HG03135 (cell line): ENCODE results near the gene PICALM.
"Not testable (repeated sequence)": the region's sequence is repeated elsewhere in the genome, so short reads cannot be mapped to it uniquely, and the experiment has no call there.

Experiments used
- ATAC-seq: cut with Tn5 transposase; IDR thresholded peaks from one replicate; pipeline ENCODE4 v1.9.1; 2021; ENCODE audit warnings: mild to moderate bottlenecking, moderate library complexity; ENCODE audit not compliant: unreplicated experiment

The PICALM gene, protein sequence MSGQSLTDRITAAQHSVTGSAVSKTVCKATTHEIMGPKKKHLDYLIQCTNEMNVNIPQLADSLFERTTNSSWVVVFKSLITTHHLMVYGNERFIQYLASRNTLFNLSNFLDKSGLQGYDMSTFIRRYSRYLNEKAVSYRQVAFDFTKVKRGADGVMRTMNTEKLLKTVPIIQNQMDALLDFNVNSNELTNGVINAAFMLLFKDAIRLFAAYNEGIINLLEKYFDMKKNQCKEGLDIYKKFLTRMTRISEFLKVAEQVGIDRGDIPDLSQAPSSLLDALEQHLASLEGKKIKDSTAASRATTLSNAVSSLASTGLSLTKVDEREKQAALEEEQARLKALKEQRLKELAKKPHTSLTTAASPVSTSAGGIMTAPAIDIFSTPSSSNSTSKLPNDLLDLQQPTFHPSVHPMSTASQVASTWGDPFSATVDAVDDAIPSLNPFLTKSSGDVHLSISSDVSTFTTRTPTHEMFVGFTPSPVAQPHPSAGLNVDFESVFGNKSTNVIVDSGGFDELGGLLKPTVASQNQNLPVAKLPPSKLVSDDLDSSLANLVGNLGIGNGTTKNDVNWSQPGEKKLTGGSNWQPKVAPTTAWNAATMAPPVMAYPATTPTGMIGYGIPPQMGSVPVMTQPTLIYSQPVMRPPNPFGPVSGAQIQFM

DNA sequence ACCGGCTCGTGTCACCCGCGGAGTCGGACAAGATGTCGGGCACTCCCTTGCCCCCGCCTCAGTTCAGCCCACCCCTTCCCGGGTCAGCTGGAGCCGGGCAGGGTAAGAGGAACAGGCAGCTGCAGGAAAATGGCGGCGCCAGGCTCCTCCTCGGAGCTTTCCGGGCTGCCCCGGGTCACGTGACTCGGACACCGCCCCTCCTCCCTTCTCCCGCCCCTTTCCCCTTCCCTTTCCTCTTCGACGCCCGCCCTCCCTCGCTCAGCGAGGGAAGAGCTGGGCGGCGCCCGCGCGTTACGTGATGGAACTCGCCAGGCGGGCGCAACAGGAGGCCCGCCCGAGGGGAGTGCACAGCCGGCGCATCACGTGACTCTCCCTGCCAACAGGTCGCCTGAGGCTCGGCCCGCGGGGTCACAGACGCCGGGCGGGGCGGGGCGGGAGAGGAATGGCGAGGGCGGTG lies at the start of gene PICALM:
TSS of gene PICALM (minus strand) at position 134 of the 457 bp plus-strand sequence. CDS start 304 bp downstream, outside the sequence.
- ATAC-seq: peak; percentile 86

DNA sequence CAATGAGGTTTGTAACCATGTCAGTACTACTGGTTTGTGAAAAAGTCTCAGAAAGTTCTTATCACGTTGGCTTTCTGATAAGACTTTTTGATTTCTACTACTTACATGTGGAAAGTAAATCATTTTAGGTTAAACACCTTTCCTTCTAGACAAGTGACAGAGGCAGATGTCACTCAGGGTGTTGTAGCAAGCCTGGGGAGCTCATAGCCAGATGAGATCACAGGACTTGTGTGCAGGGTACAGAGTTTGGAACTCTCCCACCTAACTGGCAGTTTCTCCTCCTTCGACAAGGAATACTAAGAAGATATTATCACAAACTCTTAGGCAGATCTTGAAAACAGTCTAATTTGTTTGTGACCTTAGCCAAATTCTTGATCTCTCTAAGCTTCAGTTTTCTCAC lies 49.4 kb upstream of the PICALM start:
- ATAC-seq: no peak

DNA sequence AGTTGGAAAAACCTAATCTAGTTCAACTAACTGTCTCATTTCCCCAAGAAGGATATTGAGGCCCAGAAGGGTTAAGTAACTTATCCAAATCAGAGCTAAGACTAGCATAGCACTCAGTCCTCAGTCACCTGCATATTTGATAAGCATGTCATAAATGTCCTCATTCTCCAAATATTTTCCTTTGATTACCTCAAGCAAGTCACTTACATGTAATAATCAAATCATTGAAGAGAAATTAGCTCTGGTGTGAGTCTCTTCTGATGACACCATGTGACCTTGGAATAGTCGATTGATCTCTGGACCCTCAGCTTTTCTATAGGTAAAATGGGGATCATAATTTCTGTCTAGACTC lies 48.8 kb upstream of the PICALM start:
- no peak for ATAC-seq

DNA sequence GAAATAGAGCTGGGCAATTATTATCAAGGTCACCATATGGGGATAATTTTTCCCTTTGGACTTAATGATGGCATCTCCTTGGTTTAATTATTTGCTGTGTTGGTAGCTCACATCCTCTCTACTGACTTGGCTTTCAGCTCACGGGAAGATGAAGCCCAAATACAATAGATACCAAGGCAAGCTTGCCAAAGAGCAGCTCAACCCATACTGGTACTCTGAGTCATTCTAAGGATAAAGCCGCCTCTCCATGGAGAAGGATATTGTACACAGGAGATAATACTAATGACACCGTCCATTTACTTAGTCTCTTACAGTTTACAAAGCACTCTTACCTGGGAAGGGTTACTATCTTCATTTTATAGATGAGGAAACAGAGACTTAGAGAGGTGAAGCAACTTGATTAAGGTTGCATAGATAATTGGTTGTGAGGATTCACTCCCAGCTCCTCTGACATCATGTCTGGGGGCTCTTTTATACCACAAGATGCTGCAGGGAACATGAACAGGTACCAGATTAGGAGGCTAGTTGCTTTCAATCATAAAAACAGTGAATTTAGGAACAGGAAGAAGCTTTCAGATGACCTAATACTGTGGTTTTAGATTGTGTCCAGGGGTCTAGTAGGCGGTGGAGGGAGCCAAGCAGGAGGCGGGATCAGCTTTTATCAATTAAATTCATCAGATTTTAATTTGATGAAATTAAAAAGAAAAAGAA lies 48.3 kb upstream of the PICALM start:
- ATAC-seq: no peak

DNA sequence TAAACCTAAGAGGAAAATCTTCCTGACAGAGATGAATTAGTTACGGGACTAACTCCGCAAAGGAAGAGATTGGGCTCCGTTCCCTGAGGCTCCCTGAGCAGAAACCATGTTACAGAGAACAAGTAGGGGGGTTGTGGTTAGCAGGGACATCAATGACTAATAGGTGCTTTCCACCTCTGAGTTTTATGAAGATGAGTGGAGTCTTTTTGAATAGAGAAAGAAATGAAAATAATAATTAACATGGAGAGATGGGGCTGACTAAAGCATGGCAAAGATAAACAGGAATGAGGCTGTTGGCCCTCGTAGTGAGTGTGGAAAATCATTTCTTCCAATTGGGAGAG lies 47.5 kb upstream of the PICALM start:
- ATAC-seq: peak; percentile 89

DNA sequence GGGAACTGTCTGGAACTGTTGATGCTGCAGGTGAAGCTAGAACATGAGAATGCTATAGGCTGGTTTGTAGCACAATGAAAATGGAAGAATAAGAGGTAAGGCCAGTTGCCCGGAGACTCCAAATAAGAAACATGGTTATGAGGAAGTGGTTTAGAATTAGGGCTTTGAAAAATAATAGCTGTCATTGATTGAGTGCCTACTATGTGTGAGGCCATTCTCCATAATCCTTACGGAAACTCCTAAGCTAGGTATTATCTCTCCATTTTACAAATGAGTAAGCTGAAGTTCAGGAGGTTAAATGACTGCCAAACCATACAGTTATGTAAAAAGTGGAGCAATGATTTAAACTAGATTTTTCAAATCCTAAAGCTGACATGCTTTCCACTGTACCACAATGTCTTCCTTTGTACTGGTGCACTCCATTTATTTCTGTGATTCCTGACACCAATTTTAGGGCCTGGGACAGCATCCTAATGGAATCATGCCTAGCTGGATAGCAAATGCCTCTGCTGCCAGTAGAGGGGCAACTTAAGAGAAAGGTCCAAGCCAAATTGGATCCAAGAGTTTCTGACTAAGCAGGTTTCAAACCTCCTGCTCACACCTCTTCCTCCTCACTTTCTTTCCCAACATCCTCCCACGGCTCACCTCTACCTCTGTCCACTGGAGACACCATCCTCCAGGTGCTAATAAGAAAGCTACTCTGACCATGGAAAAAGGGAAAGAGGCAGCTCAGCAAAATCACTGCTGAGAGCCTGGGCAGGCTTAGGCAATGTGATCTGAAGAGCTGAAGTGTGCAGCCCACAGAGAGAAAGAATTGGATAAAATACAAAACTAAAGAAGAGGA lies 46.9 kb upstream of the PICALM start:
- ATAC-seq: peak; percentile 29

DNA sequence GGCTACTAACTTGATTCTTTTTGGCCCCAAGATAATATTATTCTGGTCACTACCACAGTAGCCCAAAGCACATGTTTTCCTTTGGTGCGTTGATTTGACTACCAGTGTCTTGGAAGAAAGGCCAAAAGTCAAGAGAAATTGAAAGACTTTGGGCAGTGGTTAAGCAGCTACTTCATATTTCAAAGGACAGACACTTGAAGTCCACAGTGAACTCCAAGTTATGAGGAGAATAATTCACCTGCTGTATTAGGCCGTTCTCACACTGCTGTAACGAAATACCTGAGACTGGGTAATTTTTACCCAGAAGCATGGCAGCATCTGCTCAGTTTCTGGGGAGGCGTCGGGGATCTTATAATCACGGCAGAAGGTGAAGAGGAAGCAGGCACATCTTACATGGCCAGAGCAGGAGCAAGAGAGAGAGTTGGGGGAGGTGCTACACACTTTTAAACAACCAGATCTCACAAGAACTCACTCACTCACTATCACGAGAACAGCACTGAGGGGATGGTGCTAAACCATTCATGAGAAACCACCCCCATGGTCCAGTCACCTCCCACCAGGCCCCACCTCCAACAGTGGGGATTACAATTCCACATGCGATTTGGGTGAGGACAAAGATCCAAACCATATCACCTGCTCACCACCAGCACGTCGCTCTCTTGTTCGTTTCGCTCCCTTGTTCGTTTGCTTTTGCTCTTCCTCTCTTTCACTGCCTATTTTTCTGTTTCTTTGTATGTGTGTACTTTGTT lies 40.2 kb upstream of the PICALM start:
- no peak for ATAC-seq

DNA sequence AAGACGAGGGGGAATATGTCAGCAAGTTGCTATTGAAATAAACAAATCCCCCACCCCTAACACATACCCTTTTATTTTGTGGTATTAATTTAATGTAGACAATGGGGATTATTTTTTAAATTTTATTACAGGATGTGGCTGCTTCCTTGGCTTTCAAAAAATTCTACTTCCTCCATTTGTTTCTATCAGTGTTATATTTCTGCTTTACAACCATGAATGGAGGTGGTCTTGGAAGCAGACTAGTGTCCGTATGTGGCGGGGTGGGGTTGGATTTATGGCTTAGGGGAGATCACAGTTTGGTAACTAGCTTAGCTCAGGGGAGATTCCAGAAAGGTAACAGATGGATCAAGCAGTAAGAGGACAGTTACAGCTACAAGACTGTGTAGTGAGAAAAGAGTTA lies 39.3 kb upstream of the PICALM start:
- no peak for ATAC-seq

DNA sequence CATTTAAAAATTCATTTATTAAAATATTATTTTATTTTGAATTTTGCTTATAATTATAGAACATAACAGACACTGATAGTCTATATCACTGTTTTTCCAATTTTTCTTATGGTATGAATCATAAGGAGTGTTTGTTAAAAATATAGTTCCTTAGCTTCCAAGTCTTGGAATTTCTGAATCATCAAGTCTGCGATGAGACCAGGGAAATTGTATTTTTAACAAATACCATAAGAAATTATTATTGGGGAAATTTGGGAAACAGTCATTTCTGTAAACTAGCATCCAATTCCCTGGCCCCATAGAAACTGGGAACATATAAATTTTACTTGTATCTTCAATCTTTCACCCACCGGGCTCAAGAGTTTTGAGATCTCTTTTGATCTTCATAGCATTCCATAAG lies 38.0 kb upstream of the PICALM start:
- ATAC-seq: no peak

DNA sequence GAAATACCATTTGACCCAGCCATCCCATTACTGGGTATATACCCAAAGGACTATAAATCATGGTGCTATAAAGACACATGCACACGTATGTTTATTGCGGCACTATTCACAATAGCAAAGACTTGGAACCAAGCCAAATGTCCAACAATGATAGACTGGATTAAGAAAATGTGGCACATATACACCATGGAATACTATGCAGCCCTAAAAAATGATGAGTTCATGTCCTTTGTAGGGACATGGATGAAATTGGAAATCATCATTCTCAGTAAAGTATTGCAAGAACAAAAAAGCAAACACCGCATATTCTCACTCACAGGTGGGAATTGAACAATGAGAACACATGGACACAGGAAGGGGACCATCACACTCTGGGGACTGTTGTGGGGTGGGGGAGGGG lies 37.1 kb upstream of the PICALM start:
- ATAC-seq: not testable (repeated sequence)

DNA sequence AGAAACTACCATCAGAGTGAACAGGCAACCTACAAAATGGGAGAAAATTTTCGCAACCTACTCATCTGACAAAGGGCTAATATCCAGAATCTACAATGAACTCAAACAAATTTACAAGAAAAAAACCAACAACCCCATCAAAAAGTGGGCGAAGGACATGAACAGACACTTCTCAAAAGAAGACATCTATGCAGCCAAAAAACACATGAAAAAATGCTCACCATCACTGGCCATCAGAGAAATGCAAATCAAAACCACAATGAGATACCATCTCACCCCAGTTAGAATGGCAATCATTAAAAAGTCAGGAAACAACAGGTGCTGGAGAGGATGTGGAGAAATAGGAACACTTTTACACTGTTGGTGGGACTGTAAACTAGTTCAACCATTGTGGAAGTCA lies 36.7 kb upstream of the PICALM start:
- ATAC-seq: not testable (repeated sequence)

DNA sequence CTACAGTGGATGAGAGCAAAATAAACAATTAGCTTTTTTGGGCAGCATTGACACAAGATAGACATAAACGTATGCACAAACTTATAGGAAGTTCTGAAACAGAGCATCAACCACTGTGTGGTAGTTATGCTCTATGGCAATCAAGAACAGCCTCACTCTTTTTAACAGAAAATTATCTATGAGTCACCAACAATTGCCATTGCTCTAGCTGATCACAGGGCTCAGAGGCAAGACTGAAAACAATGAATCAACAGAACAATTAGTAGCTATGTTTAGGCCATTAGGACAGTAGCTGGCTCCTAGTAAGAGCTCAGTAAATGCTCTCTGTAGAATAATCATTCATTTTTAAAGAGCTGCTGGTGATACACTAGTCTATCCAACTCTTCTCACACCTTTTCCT lies 34.9 kb upstream of the PICALM start:
- ATAC-seq: no peak

DNA sequence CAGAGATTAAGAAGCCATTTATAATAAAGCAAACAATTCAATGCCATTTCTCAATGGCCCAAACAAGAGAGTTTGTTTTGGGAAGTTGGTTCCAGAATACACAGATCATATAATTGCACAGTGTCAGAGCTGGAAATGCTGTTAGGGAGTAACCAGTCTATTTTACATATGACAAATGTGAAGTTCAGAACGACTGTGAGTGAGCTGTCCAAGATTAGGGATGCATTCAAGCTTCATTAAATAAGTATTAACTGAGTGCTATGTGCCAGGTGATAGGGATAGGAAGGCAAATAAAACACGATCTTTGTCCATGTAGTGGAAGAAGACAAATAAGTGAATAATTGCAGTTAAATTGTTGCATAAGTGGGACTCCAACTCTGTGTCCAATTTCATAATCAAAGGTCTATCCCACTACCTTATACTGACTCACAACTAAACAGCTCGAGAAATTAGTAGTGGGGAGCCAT lies 33.1 kb upstream of the PICALM start:
- ATAC-seq: no peak

DNA sequence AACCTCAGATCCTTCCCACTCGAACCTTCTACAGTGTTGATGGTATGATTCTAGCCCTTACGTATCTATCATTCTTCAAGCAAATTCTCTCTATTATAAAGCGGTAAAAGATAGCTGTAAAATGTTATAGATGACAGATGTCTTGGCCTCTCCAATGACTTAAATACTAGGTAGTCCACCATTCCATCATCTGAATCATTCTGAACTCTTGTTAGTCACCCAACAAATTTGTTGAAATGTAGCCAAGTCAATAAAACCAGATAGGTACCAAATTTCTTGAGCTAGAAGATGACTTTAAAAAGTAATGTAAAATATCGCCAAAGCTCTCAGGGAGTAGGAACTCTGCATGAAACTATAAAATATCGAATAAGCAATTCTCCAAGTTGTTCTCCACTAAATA lies 32.6 kb upstream of the PICALM start:
- ATAC-seq: no peak

DNA sequence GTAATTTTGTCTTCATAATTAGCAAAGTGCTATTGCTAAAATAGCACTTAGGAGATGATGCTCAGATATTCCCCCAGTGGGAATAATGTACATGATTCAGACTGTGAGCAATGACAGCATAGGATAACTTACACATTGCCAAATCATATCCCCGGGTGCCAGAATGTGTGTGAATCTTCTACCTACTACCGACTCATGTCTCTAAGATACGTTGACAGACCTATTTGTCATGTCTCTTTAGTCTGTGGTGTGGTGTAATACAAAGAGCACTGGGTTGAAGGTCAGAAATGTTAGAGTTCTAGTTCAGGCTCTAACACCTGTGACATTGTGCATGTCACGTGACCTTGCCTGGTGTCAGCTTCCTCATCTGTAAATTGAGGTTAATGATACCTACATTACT lies 31.0 kb upstream of the PICALM start:
- ATAC-seq: no peak

DNA sequence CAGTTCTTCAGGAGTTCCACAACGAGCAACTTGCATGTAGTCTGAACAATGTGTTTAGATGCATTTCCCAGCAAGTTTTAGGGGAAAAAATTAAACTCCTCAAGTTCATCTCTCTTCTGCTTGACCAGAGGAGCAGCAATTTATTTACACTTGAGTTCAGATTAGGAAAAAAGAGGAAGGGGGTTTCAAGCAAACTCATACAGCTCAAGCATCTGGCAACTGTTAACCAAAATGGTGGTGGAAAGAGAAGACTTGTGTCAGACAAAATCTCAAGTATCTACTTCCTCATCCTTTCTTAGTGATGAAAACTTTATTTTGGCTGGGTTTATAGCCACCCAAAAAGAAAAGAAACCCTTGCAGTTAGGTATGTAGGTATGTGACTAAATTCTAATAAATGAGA lies 29.1 kb upstream of the PICALM start:
- no peak for ATAC-seq

DNA sequence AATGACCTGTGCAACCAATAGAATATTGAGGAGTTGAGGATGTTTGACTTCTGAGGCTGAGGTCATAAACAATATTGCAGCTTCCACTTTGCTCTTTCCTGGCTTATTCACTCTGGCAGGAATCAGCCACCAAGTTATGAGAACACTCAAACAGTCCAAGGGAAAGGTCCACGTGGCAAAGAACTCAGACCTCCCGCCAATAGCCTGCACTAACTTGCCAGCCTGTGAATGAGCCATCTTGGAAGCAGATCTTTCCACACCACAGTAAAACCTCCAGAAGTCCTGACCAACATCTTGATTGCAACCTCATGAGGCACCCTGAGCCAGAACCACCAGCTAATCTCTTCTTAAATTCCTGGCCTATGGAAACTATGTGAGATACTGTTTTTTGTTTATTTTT lies 22.7 kb upstream of the PICALM start:
- no peak for ATAC-seq

DNA sequence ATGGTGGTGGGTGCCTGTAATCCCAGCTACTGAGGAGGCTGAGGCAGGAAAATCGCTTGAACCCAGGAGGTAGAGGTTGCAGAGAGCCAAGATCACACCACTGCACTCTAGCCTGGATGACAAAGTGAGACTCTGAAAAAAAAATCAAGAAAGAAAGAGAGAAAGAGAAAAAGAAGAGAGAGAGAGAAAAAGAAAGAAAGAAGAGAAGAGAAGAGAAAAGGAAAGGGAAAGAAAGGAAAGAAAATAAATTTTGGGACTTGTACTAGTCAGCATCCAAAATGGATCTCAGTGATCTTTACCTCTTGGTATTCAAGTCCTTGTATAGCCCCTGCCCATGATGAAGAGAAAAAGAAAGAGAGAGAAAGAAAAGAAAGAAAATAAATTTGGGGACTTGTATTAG lies 22.2 kb upstream of the PICALM start:
- ATAC-seq: no peak

DNA sequence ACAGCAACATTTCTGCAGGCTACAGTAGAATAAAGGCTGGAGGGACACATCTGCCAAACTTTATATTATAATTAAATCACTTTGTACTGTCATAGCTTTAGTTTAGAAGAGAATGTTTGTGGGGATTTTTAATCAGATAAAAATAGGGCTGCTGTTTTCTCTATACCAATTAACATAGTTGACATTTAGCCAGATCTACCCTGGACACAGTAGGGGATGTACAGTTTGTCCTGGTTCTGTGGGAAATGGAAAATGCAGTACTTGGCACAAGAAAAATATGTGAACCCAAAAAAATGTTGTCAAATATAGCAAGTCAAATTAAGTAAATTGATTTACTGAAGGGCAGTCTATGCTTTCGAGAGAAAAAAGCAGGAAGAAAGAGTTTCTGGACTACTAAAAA lies 20.8 kb upstream of the PICALM start:
- ATAC-seq: no peak

DNA sequence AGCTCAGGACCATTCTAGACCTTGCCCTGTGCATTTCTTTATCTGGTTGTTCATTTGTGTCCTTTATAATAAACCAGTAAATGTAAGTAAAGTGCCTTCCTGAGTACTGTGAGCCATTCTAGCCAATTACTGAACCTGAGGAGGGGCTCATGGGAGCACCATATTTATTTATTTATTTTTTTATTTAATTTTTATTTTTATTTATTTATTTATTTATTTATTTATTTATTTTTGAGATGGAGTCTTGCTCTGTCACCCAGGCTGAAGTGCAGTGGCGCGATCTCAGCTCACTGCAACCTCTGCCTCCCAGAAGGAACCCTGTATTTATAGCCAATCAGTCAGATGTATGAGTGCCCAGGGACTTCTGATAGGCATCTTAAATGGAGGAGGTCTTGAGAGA lies 18.8 kb upstream of the PICALM start:
- ATAC-seq: not testable (repeated sequence)
